DMS53 (cell line): ENCODE measurements around the gene BLOC1S4.
"Not testable (repeated sequence)": the region's sequence is repeated elsewhere in the genome, so short reads cannot be mapped to it uniquely, and the experiment has no call there.

Experiments
- DNase-seq: peaks from one replicate; lab custom pipeline; 2025; lab: John Stamatoyannopoulos, UW

BLOC1S4 gene

GRCh38 chr4:6740347-6740746, 24.4 kb downstream of the BLOC1S4 start:
- no peak for DNase-seq

- DNase-seq = no peak
Measured at GRCh38 chr4:6742507-6742906, 26.5 kb downstream of the BLOC1S4 start.

GRCh38 chr4:6742989-6743388, 27.0 kb downstream of the BLOC1S4 start:
- no peak for DNase-seq

- peak; percentile 39 for DNase-seq
Measured at GRCh38 chr4:6746721-6747293, 30.8 kb downstream of the BLOC1S4 start.

- DNase-seq = peak; percentile 51
Measured at GRCh38 chr4:6747294-6748051, 31.5 kb downstream of the BLOC1S4 start.

GRCh38 chr4:6748286-6748685, 32.3 kb downstream of the BLOC1S4 start:
- no peak for DNase-seq

GRCh38 chr4:6749340-6750171, 33.6 kb downstream of the BLOC1S4 start:
- peak; percentile 98 for DNase-seq

GRCh38 chr4:6750286-6751221, 34.6 kb downstream of the BLOC1S4 start:
- peak; percentile 92 for DNase-seq

GRCh38 chr4:6751611-6752485, 35.9 kb downstream of the BLOC1S4 start:
- DNase-seq = peak; percentile 96

GRCh38 chr4:6752486-6752829, 36.5 kb downstream of the BLOC1S4 start:
- DNase-seq = no peak

- no peak for DNase-seq
Measured at GRCh38 chr4:6753103-6753560, 37.2 kb downstream of the BLOC1S4 start.

GRCh38 chr4:6753891-6754290, 37.9 kb downstream of the BLOC1S4 start:
- DNase-seq = no peak

GRCh38 chr4:6754481-6755087, 38.6 kb downstream of the BLOC1S4 start:
- no peak for DNase-seq

GRCh38 chr4:6755088-6755753, 39.2 kb downstream of the BLOC1S4 start:
- no peak for DNase-seq

GRCh38 chr4:6756345-6756744, 40.4 kb downstream of the BLOC1S4 start:
- DNase-seq = not testable (repeated sequence)

- no peak for DNase-seq
Measured at GRCh38 chr4:6758728-6759127, 42.8 kb downstream of the BLOC1S4 start.

GRCh38 chr4:6760865-6761264, 44.9 kb downstream of the BLOC1S4 start:
- no peak for DNase-seq

GRCh38 chr4:6761649-6762615, 46.0 kb downstream of the BLOC1S4 start:
- no peak for DNase-seq
